SK-N-DZ (cell line): Measurements from ENCODE around the gene GPR101. TPM values are rescaled to one million over a fixed set of nuclear protein-coding genes. Genes with fewer than 3 reads are reported as not detected.
A peak's percentile ranks its signal among the peaks of the same experiment; 100 is the strongest.

Experiments
- DNase-seq: peaks from one replicate; pipeline ENCODE4 v3.0.0-alpha.2; 2015; ENCODE audit warnings: low spot score
- polyA plus RNA-seq, 2 experiments: library from polyadenylated mRNA; depleted of rRNA; stranded (reverse); fragments of >200 nt; gene quantifications; 2 replicates each; pipeline ENCODE4 v1.2.3, GENCODE V29; 2014

The GPR101 gene, protein sequence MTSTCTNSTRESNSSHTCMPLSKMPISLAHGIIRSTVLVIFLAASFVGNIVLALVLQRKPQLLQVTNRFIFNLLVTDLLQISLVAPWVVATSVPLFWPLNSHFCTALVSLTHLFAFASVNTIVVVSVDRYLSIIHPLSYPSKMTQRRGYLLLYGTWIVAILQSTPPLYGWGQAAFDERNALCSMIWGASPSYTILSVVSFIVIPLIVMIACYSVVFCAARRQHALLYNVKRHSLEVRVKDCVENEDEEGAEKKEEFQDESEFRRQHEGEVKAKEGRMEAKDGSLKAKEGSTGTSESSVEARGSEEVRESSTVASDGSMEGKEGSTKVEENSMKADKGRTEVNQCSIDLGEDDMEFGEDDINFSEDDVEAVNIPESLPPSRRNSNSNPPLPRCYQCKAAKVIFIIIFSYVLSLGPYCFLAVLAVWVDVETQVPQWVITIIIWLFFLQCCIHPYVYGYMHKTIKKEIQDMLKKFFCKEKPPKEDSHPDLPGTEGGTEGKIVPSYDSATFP
- not detected in 2 replicates for polyA plus RNA-seq (2014; cell fraction: cytosol; rRNA removed)
- not detected in 2 replicates for polyA plus RNA-seq (2014; cell fraction: nucleus; rRNA removed)

DNA sequence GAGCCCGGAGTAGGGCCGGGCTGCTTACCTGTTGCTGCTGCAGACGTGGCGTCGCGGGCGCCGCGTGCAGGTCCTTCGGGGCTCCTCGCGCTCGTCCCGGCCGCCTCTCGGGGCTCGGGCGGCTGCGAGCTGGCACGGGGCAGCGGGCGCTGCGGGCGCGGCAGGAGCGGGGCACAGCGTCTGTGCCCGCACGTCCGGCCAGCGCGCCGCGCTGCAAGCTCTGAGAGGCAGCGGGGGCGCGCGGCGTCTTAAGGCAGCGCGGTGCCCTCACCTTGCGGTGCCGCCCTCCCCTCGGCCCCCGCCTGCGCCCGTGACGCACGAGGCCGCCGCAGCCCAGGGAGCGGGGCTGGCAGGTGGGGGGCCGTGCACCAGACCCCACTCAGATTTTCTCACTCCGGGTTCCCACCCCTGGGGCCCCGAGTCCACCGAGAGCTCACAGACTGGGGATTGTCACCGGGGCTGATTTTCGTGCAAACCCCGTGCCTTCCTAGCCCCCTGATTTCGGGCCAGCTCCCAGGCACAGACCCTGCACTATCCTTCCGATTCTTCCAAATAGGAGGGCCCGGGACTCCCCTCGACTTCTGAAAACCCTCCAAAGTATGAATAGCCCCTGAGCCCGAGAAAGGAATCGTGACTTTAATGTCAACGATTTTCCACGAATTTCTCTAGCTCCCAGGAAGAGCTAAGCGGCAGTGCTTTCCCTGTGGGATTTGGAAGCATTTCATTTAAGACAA lies at the start of gene GPR101:
TSS of gene GPR101 (minus strand) at position 222 of the 734 bp plus-strand sequence. CDS start 2,321 bp downstream, outside the sequence.
- no peak for DNase-seq

DNA sequence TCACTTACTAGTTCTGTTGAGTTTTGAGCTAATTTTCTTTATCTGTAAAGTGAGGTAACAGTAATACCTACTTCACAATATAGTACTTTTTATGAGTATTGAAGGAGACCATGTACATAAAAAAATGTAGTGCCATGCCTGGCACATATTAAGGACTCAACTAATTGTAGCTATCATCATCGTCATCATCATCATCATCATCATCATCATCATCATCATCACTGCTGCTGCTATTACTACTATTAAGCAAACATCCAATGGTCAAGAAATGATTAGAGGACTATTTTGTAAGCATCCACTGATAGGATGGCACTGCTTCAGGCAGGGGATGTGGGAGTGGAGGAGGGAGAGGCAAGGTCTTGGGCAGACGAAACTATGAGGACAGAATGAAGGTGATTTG lies 47.4 kb upstream of the GPR101 start:
- no peak for DNase-seq

- no peak for DNase-seq
Measured at GRCh38 chrX:137072396-137072795, 38.6 kb upstream of the GPR101 start.

DNA sequence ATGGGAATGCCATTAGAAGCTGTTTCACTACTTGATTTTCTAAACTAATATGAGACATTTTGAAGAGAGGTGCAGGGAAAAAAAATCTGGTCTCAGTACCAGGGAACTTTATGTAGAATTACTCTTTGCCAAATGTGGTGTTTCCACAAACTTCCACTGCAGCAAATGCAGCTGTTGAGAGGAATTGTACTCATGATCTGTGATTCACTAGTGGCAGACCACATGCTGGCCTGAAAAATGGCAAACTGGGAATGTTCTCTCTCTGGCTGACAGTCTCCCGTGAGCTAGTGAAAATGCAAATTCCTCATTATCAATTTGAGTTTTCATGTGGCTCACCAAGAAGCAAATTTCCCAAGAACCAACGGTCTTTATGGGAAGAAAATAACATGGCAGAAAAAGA lies 37.8 kb upstream of the GPR101 start:
- no peak for DNase-seq

- DNase-seq, result no peak
Measured at GRCh38 chrX:137067147-137067546, 33.4 kb upstream of the GPR101 start.

GRCh38 chrX:137062915-137063617 lies 29.3 kb upstream of the GPR101 start:
- no peak for DNase-seq

- DNase-seq, result no peak
Measured at GRCh38 chrX:137058339-137059127, 24.7 kb upstream of the GPR101 start.

DNA sequence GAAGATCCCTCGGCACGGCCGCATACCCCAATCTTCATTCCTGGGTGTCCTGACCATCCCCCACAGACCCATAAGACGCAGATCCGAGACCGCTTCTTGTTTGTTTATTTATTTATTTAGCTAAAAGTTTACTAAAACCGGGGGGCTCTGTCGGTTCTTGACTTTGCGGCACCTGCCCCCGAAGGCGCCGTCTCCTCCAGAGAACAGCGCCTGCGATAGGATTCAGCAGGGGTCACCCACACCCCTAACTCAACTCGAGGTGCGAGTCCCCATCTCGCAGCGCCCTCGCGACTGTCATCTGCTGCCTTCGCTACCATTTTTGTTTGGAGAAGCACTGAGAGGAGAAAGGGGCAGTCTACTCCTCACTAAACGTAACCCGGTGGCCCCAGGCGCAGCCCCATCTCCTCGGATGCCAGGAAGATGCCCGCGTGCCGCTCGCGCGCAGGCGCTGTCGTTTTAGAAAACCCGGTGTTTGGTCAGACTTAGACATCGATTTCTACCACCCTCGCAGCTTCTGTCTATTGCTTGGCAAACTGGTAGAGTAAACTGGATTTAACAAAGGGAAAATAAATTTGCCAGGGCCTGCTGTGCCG lies 18.9 kb upstream of the GPR101 start:
- no peak for DNase-seq

DNA sequence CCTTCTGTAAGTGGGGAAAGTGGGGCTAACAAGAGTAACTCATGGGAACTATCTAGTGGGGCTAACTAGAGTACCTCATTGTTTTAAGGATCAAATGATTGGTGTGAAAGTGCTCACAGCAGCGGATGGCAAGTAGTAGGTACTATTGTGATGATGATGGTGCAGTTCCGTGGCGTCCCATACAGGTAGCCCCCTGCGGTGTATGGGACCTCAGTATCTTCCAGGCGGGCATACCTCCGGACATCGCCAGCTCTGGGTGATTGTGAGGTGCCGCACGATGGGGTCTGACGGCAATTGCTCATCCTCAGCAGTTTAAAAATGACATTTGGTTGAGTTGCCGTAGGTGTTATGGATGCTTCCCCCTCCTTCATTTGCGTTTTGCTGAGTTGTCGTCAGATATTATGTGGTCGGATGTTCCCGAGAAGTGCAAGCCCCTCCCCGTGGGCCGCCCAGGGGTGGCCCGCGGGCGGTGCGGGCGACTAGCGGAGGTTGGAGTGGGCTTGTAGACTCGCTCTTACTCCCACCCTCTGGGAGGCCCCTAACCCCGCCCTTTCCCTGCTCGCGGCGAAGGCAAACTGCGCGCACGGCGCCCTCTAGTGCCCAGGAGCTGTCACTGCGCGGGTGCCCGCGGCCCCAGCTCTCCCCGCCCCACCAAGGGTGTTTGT lies 18.3 kb upstream of the GPR101 start:
- peak; percentile 59 for DNase-seq

DNA sequence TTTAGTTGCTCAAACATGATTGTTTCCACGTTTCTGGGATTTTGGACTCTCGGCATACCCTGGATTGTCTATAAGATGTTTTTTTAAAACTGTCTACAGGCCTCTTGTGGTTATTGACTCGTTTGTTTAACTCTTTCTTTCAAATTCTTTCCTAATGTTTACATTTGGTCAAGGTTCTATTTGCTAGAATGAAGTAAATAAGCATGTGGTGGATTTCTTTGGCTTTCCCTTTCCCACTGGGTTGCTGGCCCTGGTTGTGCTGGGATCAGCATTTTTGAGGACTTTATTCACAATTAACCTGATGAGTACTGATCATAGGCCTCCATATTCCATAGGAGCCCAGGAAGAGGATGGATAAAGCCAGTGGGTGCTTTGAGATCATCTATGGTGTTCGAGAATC lies 11.1 kb upstream of the GPR101 start:
- DNase-seq, result no peak

DNA sequence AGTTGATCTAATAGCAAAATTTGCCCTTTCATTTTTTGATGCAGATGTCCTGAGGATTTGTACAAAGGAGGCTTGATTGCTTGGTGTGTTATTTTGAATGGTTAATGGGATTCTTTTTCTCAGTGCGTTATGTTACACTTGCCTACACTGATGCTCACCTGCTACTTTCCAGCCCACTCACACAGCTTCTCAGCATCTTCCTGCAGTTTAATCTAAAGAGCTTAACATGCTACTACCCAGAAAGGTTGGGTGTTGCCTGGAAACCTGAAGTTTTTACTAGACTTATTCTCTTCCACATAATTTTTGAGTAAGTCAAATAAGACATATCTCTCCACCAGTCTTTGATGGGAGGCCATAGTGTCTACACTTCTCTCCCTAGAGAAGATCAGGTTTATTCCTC lies 9.9 kb upstream of the GPR101 start:
- no peak for DNase-seq

- DNase-seq, result no peak
Measured at GRCh38 chrX:137041329-137041728, 7.5 kb upstream of the GPR101 start.

DNA sequence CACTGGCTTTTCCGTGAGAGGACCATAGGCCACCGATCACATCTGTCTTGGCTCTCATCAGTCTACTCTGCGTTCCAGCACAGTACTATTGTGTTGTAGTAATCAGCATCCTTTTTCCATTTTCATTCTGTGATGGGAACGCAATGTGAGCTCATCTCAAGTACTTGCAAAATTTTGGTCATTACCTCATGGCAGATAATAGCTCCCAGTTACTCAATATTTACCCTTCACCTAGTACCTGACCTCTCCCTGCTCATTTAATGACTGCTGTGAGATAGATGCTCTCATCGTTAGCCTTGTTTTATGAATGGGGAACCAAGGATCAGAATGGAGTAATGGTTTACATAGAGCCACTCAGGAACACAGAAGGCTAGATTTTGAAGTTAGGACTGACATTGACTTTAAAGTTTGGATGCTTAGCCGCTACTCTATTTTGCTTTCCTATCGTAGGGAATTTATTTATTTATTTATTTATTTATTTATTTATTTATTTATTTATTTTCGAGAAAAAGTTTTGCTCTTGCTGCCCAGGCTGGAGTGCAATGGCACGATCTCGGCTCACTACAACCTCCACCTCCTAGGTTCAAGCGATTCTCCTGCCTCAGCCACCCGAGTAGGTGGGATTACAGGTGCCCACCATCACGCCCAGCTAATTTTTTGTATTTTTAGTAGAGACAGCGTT lies 6.5 kb upstream of the GPR101 start:
- DNase-seq, result no peak

GRCh38 chrX:137034508-137034872 lies 695 bp upstream of the GPR101 start:
- DNase-seq, result no peak

- no peak for DNase-seq
Measured at GRCh38 chrX:137032841-137033773, 688 bp downstream of the GPR101 start.

- no peak for DNase-seq
Measured at GRCh38 chrX:137032341-137032694, 1.5 kb downstream of the GPR101 start.

DNA sequence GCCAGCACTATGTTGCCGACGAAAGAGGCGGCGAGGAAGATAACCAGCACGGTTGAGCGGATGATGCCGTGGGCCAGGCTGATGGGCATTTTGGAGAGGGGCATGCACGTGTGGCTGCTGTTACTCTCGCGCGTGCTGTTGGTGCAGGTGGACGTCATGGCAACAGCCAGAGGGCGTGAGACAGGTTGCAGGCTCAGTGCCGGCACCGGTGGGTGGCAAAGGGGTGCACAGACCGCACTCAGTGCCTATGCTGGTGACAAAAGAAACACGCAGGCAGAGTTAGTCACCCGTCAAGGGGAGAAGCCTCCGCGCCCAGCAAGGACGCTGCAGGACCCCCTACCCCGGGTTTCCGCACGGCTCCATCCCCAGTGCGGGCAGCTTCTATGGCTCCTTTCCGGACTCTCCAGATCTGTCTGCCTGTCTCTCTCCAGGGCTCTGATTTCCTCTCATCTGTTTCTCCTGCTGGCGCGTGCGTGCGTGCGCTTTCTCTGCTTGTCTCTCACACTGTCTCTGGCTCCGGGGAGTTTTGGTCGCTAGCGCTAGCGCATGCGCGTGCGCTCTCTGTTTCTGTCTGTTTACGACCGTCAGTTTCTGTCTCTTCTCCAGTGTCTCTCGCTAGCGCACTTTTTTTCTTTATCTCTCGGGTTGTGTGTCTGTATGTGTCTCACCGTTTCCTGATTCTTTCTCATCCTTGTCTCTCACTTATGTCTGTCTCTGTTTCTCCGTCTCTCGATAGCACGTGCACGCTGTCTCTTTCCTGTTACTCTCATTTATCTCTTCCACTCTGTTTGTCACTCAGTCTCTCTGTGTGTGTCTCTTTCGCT lies 2.1 kb downstream of the GPR101 start:
- DNase-seq, result peak; percentile 45

GRCh38 chrX:137031039-137031438 lies 2.8 kb downstream of the GPR101 start:
- no peak for DNase-seq
